GM12878 (cell line): ENCODE measurements around the gene SERPINB5.

ENCODE experiments used
- CTCF ChIP-seq, 3 experiments: IDR thresholded peaks in 2 of 3; conservative IDR thresholded peaks in 1 of 3; 2 replicates each; pipeline ENCODE4 v1.5.1; 2011; ENCODE audit warnings: low read depth in 3 of 3, low read length in 3 of 3, mild to moderate bottlenecking in 3 of 3, control low read depth in 2 of 3, moderate library complexity in 2 of 3, inconsistent platforms in 1 of 3, mixed read lengths in 1 of 3; ENCODE audit not compliant: control insufficient read depth in 2 of 3, insufficient read depth in 1 of 3; ENCODE audit errors: extremely low read depth in 1 of 3
- E2F4 ChIP-seq: IDR thresholded peaks from 2 replicates; pipeline ENCODE4 v1.6.1; 2012; ENCODE audit warnings: low read depth, low read length, improper control_type of control experiment
- SUZ12 ChIP-seq: fragments of 200-600 bp; sonication (generic); IDR thresholded peaks from one replicate; pipeline ENCODE4 v1.6.1; 2018; ENCODE audit warnings: antibody characterized with exemption, mild to moderate bottlenecking; ENCODE audit not compliant: unreplicated experiment
- TCF7 ChIP-seq: IDR thresholded peaks from 2 replicates; pipeline ENCODE4 v1.6.1; 2014; ENCODE audit warnings: antibody characterized with exemption, borderline replicate concordance
- WRNIP1 ChIP-seq: IDR thresholded peaks from 2 replicates; pipeline ENCODE4 v1.6.1; 2011; ENCODE audit warnings: low read depth, low read length, improper control_type of control experiment, borderline replicate concordance
- TF ChIP-seq, protein P1 (sequence below): fragments of 450-650 bp; formaldehyde crosslinking; IDR thresholded peaks from 2 replicates; pipeline ENCODE4 v1.4.0; 2020; ENCODE audit warnings: mild to moderate bottlenecking, moderate library complexity
- TF ChIP-seq, protein P2 (sequence below): IDR thresholded peaks from 2 replicates; pipeline ENCODE4 v1.6.1; 2012; ENCODE audit warnings: mild to moderate bottlenecking, low read depth, low read length
- TF ChIP-seq, protein P3 (sequence below): IDR thresholded peaks from 2 replicates; pipeline ENCODE4 v1.6.1; 2012; ENCODE audit warnings: low read length, inconsistent platforms
- TF ChIP-seq, protein P4 (sequence below): IDR thresholded peaks from 2 replicates; pipeline ENCODE4 v1.6.1; 2011; ENCODE audit warnings: mild to moderate bottlenecking, low read depth, low read length, moderate library complexity; ENCODE audit not compliant: insufficient replicate concordance

- TF ChIP-seq SUZ12 (no peak), CTCF (IDR thresholded peaks at IDR 0.05 in 2 of 3, conservative IDR thresholded peaks at IDR 0.05 in 1 of 3; ENCODE audit: control insufficient read depth in 2 of 3, extremely low read depth in 1 of 3, insufficient read depth in 1 of 3, low read depth in 3 of 3, low read length in 3 of 3) (no peak), E2F4 (no peak), WRNIP1 (no peak), TCF7 (no peak)
- TF ChIP-seq, protein P1, sequence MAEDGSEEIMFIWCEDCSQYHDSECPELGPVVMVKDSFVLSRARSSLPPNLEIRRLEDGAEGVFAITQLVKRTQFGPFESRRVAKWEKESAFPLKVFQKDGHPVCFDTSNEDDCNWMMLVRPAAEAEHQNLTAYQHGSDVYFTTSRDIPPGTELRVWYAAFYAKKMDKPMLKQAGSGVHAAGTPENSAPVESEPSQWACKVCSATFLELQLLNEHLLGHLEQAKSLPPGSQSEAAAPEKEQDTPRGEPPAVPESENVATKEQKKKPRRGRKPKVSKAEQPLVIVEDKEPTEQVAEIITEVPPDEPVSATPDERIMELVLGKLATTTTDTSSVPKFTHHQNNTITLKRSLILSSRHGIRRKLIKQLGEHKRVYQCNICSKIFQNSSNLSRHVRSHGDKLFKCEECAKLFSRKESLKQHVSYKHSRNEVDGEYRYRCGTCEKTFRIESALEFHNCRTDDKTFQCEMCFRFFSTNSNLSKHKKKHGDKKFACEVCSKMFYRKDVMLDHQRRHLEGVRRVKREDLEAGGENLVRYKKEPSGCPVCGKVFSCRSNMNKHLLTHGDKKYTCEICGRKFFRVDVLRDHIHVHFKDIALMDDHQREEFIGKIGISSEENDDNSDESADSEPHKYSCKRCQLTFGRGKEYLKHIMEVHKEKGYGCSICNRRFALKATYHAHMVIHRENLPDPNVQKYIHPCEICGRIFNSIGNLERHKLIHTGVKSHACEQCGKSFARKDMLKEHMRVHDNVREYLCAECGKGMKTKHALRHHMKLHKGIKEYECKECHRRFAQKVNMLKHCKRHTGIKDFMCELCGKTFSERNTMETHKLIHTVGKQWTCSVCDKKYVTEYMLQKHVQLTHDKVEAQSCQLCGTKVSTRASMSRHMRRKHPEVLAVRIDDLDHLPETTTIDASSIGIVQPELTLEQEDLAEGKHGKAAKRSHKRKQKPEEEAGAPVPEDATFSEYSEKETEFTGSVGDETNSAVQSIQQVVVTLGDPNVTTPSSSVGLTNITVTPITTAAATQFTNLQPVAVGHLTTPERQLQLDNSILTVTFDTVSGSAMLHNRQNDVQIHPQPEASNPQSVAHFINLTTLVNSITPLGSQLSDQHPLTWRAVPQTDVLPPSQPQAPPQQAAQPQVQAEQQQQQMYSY (CRISPR knock-in tag): no peak
- TF ChIP-seq, protein P2, sequence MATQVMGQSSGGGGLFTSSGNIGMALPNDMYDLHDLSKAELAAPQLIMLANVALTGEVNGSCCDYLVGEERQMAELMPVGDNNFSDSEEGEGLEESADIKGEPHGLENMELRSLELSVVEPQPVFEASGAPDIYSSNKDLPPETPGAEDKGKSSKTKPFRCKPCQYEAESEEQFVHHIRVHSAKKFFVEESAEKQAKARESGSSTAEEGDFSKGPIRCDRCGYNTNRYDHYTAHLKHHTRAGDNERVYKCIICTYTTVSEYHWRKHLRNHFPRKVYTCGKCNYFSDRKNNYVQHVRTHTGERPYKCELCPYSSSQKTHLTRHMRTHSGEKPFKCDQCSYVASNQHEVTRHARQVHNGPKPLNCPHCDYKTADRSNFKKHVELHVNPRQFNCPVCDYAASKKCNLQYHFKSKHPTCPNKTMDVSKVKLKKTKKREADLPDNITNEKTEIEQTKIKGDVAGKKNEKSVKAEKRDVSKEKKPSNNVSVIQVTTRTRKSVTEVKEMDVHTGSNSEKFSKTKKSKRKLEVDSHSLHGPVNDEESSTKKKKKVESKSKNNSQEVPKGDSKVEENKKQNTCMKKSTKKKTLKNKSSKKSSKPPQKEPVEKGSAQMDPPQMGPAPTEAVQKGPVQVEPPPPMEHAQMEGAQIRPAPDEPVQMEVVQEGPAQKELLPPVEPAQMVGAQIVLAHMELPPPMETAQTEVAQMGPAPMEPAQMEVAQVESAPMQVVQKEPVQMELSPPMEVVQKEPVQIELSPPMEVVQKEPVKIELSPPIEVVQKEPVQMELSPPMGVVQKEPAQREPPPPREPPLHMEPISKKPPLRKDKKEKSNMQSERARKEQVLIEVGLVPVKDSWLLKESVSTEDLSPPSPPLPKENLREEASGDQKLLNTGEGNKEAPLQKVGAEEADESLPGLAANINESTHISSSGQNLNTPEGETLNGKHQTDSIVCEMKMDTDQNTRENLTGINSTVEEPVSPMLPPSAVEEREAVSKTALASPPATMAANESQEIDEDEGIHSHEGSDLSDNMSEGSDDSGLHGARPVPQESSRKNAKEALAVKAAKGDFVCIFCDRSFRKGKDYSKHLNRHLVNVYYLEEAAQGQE: no peak
- TF ChIP-seq, protein P3, sequence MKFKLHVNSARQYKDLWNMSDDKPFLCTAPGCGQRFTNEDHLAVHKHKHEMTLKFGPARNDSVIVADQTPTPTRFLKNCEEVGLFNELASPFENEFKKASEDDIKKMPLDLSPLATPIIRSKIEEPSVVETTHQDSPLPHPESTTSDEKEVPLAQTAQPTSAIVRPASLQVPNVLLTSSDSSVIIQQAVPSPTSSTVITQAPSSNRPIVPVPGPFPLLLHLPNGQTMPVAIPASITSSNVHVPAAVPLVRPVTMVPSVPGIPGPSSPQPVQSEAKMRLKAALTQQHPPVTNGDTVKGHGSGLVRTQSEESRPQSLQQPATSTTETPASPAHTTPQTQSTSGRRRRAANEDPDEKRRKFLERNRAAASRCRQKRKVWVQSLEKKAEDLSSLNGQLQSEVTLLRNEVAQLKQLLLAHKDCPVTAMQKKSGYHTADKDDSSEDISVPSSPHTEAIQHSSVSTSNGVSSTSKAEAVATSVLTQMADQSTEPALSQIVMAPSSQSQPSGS: no peak
- TF ChIP-seq, protein P4, sequence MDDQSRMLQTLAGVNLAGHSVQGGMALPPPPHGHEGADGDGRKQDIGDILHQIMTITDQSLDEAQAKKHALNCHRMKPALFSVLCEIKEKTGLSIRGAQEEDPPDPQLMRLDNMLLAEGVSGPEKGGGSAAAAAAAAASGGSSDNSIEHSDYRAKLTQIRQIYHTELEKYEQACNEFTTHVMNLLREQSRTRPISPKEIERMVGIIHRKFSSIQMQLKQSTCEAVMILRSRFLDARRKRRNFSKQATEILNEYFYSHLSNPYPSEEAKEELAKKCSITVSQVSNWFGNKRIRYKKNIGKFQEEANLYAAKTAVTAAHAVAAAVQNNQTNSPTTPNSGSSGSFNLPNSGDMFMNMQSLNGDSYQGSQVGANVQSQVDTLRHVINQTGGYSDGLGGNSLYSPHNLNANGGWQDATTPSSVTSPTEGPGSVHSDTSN: no peak
Measured at GRCh38 chr18:63532471-63532870, 55.7 kb downstream of the SERPINB5 start.
